GM12892 (cell line): ENCODE data around the gene CHRND.

ENCODE experiments used
- POLR2A ChIP-seq: IDR thresholded peaks from 2 replicates; pipeline ENCODE4 v1.6.1; 2011; ENCODE audit warnings: low read depth, low read length, control low read depth
- TAF1 ChIP-seq: IDR thresholded peaks from 2 replicates; pipeline ENCODE4 v1.6.1; 2011; ENCODE audit warnings: low read depth, mild to moderate bottlenecking, control low read depth, low read length, borderline replicate concordance

GRCh38 chr2:232520489-232520888 lies 5.5 kb upstream of the CHRND start:
- TF ChIP-seq POLR2A = no peak
- TF ChIP-seq TAF1 = no peak
